ENCODE results near the gene F7.

- TF ChIP-seq POLR2A (IDR thresholded peaks at IDR 0.05) (no peak), POLR2AphosphoS5 (IDR thresholded peaks at IDR 0.05) (no peak), CTCF (IDR thresholded peaks at IDR 0.05) (no peak)
Observed at GRCh38 chr13:113075711-113076110, 29.9 kb upstream of the F7 start.
